WTC11 (cell line): ENCODE data around the gene LRRK2.

Experiments used
- AR ChIP-seq: fragments of 250-450 bp; sonication (Bioruptor Pico); IDR thresholded peaks from 2 replicates; pipeline ENCODE4 v1.9.0; 2021; ENCODE audit warnings: mild to moderate bottlenecking
- E2F1 ChIP-seq: sonication (generic); formaldehyde crosslinking; IDR thresholded peaks from 2 replicates; pipeline ENCODE4 v1.8.0; 2022; ENCODE audit warnings: mild to moderate bottlenecking, missing genetic modification reagents
- HMGXB4 ChIP-seq: sonication (generic); formaldehyde crosslinking; IDR thresholded peaks from 2 replicates; pipeline ENCODE4 v1.8.1; 2023; ENCODE audit warnings: mild to moderate bottlenecking, moderate library complexity, missing genetic modification reagents
- ZNF671 ChIP-seq: fragments of 250-450 bp; sonication (Bioruptor Pico); IDR thresholded peaks from 2 replicates; pipeline ENCODE4 v1.8.0; 2021; ENCODE audit warnings: mild to moderate bottlenecking

GRCh38 chr12:40192704-40193255 is 32.0 kb upstream of the LRRK2 start:
- no peak for TF ChIP-seq AR (CRISPR knock-in tag)
- TF ChIP-seq ZNF671: no peak
- TF ChIP-seq HMGXB4 (CRISPR knock-in tag): no peak
- no peak for TF ChIP-seq E2F1 (CRISPR knock-in tag)
